Measurements from ENCODE around the gene CELF2. TPM values are rescaled to one million over a fixed set of nuclear protein-coding genes. Genes with fewer than 3 reads are reported as not detected.

CELF2 gene
- total RNA-seq, 1 experiment from 2014 or later, result 0.27 TPM

- no peaks in the 10 kb centered on the region for H3K27me3 ChIP-seq (replicated peaks; ENCODE audit: control insufficient read depth, insufficient read depth, low read length)
- peaks cover 16% of the 10 kb centered on the region for H3K4me1 ChIP-seq
- BruUV-seq (replicated peaks), result no TSS peak
- Mint-ChIP-seq H3K9me3 (ENCODE audit: unreplicated experiment) (peaks cover 19% of the 10 kb centered on the region), H3K4me3 (ENCODE audit: unreplicated experiment) (no peak overlapping the region), H3K36me3 (ENCODE audit: insufficient read depth, unreplicated experiment) (no peaks in the 10 kb centered on the region), H3K27ac (ENCODE audit: unreplicated experiment) (no peak overlapping the region), H3K4me1 (ENCODE audit: low read depth, unreplicated experiment) (peaks cover 13% of the 10 kb centered on the region), H3K27me3 (ENCODE audit: insufficient read depth, unreplicated experiment) (peaks cover 6% of the 10 kb centered on the region)
- no peak overlapping the region for H3K4me3 ChIP-seq (ENCODE audit: low read depth, low read length)
- ChIA-PET CTCF (no interaction called here), POLR2A (no interaction called here)
- DNase-seq, result no peak
- no peaks in the 10 kb centered on the region for H3K36me3 ChIP-seq (ENCODE audit: control insufficient read depth, insufficient read depth, low read length)
- intact Hi-C loops (cut with micrococcal nuclease; ENCODE audit: unreplicated experiment), result no loop called here
- TF ChIP-seq CTCF (IDR thresholded peaks at IDR 0.05; ENCODE audit: insufficient read depth in 1 of 2, low read depth in 1 of 2, low read length in 1 of 2, severe bottlenecking in 1 of 2, unreplicated experiment in 1 of 2), result no peak
- no peaks in the 10 kb centered on the region for H3K9me3 ChIP-seq
Observed at GRCh38 chr10:11145495-11145855, 127.8 kb downstream of the CELF2 start.

- Mint-ChIP-seq H3K27me3 (ENCODE audit: insufficient read depth, unreplicated experiment) (peaks cover 17% of the 10 kb centered on the region), H3K36me3 (ENCODE audit: insufficient read depth, unreplicated experiment) (no peaks in the 10 kb centered on the region), H3K4me3 (ENCODE audit: unreplicated experiment) (no peak overlapping the region), H3K4me1 (ENCODE audit: low read depth, unreplicated experiment) (peaks cover 7% of the 10 kb centered on the region), H3K27ac (ENCODE audit: unreplicated experiment) (no peak overlapping the region), H3K9me3 (ENCODE audit: unreplicated experiment) (peaks cover 19% of the 10 kb centered on the region)
- no peak for TF ChIP-seq CTCF (IDR thresholded peaks at IDR 0.05; ENCODE audit: insufficient read depth in 1 of 2, low read depth in 1 of 2, low read length in 1 of 2, severe bottlenecking in 1 of 2, unreplicated experiment in 1 of 2)
- BruUV-seq (replicated peaks), result no TSS peak
- Histone ChIP-seq H3K4me3 (ENCODE audit: low read depth, low read length) (no peak overlapping the region), H3K4me1 (peaks cover 6% of the 10 kb centered on the region), H3K27me3 (replicated peaks; ENCODE audit: control insufficient read depth, insufficient read depth, low read length) (no peaks in the 10 kb centered on the region), H3K9me3 (no peaks in the 10 kb centered on the region), H3K36me3 (ENCODE audit: control insufficient read depth, insufficient read depth, low read length) (no peaks in the 10 kb centered on the region)
- ChIA-PET POLR2A (no interaction called here), CTCF (no interaction called here)
- no peak for DNase-seq
- intact Hi-C loops (cut with micrococcal nuclease; ENCODE audit: unreplicated experiment), result no loop called here
Observed at GRCh38 chr10:11146402-11147171, 128.9 kb downstream of the CELF2 start.

- Histone ChIP-seq H3K4me1 (no peaks in the 10 kb centered on the region), H3K9me3 (no peaks in the 10 kb centered on the region), H3K36me3 (ENCODE audit: control insufficient read depth, insufficient read depth, low read length) (no peaks in the 10 kb centered on the region), H3K27me3 (replicated peaks; ENCODE audit: control insufficient read depth, insufficient read depth, low read length) (no peaks in the 10 kb centered on the region), H3K4me3 (ENCODE audit: low read depth, low read length) (no peak overlapping the region)
- Mint-ChIP-seq H3K27me3 (ENCODE audit: insufficient read depth, unreplicated experiment) (peaks cover 17% of the 10 kb centered on the region), H3K9me3 (ENCODE audit: unreplicated experiment) (peaks cover 7% of the 10 kb centered on the region), H3K36me3 (ENCODE audit: insufficient read depth, unreplicated experiment) (no peaks in the 10 kb centered on the region), H3K4me3 (ENCODE audit: unreplicated experiment) (no peak overlapping the region), H3K27ac (ENCODE audit: unreplicated experiment) (no peak overlapping the region), H3K4me1 (ENCODE audit: low read depth, unreplicated experiment) (no peaks in the 10 kb centered on the region)
- DNase-seq, result no peak
- ChIA-PET CTCF (no interaction called here), POLR2A (no interaction called here)
- no peak for TF ChIP-seq CTCF (IDR thresholded peaks at IDR 0.05; ENCODE audit: insufficient read depth in 1 of 2, low read depth in 1 of 2, low read length in 1 of 2, severe bottlenecking in 1 of 2, unreplicated experiment in 1 of 2)
- intact Hi-C loops (cut with micrococcal nuclease; ENCODE audit: unreplicated experiment), result no loop called here
- BruUV-seq (replicated peaks), result no TSS peak
Observed at GRCh38 chr10:11147722-11148121, 130.1 kb downstream of the CELF2 start.
